GM18526 (cell line): Measurements from ENCODE around the gene ANKRD42.
A peak's percentile ranks its signal among the peaks of the same experiment; 100 is the strongest.

Experiments used
- POLR2A ChIP-seq: IDR thresholded peaks from 3 replicates; pipeline ENCODE4 v1.6.1; 2011; ENCODE audit not compliant: insufficient read length; ENCODE audit errors: extremely low read depth

Gene ANKRD42

GRCh38 chr11:83193315-83194280, at the start of gene ANKRD42:
Gene ANKRD42, plus strand, starts transcription at chr11:83193712. Its CDS starts 959 bp downstream, at chr11:83194671.
- no peak for TF ChIP-seq POLR2A

GRCh38 chr11:83147895-83148294, 45.6 kb upstream of the ANKRD42 start:
- TF ChIP-seq POLR2A, result no peak

GRCh38 chr11:83150450-83150849, 43.1 kb upstream of the ANKRD42 start:
- no peak for TF ChIP-seq POLR2A

GRCh38 chr11:83151274-83151977, 42.1 kb upstream of the ANKRD42 start:
- no peak for TF ChIP-seq POLR2A

- no peak for TF ChIP-seq POLR2A
These were observed 41.2 kb upstream of the ANKRD42 start for GRCh38 chr11:83152264-83152663.

- no peak for TF ChIP-seq POLR2A
These were observed 39.7 kb upstream of the ANKRD42 start for GRCh38 chr11:83153764-83154163.

GRCh38 chr11:83156144-83156995, 37.1 kb upstream of the ANKRD42 start:
- TF ChIP-seq POLR2A, result no peak

- peak; percentile 98 for TF ChIP-seq POLR2A
These were observed 36.4 kb upstream of the ANKRD42 start, which contains the start of gene PCF11 for GRCh38 chr11:83156996-83157593. Gene PCF11, plus strand, starts transcription at chr11:83157131. Its CDS starts 309 bp downstream, at chr11:83157440.

GRCh38 chr11:83157594-83158356, 35.7 kb upstream of the ANKRD42 start:
- TF ChIP-seq POLR2A, result no peak

- TF ChIP-seq POLR2A, result no peak
These were observed 35.1 kb upstream of the ANKRD42 start for GRCh38 chr11:83158357-83158786.

GRCh38 chr11:83158965-83159901, 34.3 kb upstream of the ANKRD42 start:
- no peak for TF ChIP-seq POLR2A

GRCh38 chr11:83159902-83160865, 33.3 kb upstream of the ANKRD42 start:
- no peak for TF ChIP-seq POLR2A
